ENCODE data around the gene HYCC1.
"Not testable (repeated sequence)": the region's sequence is repeated elsewhere in the genome, so short reads cannot be mapped to it uniquely, and the experiment has no call there.

The HYCC1 gene

GRCh38 chr7:22983257-22983855 is 30.6 kb downstream of the HYCC1 start:
- no peak for DNase-seq

DNA sequence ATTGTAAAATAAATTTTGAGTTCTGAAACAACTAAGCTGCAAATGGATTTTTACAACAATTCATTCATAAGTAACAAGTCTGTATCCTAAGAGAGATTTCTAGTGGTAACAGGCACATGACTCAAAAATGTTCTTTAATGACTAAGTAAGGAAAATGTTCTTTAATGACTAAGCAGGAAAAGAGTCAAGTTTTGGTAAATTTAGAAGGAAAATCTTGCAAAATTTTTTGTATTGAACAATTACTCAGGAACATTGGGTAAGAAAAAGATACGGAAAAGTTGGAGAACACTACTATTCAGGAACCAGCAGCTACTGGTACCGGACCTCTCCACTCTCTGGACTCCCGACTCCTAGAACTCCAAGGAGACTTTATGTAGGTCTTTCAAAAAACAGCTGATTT is 33.5 kb downstream of the HYCC1 start:
- DNase-seq: no peak

- DNase-seq: no peak
Observed at GRCh38 chr7:22979861-22980260, 34.1 kb downstream of the HYCC1 start.

- no peak for DNase-seq
Observed at GRCh38 chr7:22979251-22979650, 34.7 kb downstream of the HYCC1 start.

GRCh38 chr7:22974636-22975035 is 39.3 kb downstream of the HYCC1 start:
- DNase-seq: not testable (repeated sequence)

GRCh38 chr7:22972207-22972606 is 41.7 kb downstream of the HYCC1 start:
- no peak for DNase-seq

DNA sequence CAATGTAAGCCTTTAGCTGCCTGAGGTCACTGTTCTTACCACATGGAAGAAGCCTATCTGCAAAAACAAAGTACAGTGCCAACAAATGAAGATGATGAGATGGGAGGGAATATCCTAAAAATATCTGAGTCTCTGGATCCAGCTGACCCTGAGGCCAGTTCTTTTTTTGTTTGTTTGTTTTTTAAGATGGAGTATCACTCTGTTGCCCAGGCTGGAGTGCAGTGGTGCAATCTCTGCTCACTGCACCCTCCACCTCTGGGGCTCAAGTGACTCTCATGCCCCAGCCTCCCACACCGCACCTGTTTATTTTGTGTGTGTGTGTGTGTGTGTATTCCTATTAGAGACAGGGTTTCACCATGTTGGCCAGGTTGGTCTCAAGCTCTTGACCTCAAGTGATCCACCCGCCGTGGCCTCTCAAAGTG is 44.9 kb downstream of the HYCC1 start:
- DNase-seq: no peak
